GM19324 (cell line): ENCODE measurements around the gene TSPO.
"Not testable (repeated sequence)": the region's sequence is repeated elsewhere in the genome, so short reads cannot be mapped to it uniquely, and the experiment has no call there.

ENCODE experiments used
- ATAC-seq: cut with Tn5 transposase; IDR thresholded peaks from one replicate; pipeline ENCODE4 v1.9.1; 2021; ENCODE audit warnings: mild to moderate bottlenecking, moderate library complexity; ENCODE audit not compliant: unreplicated experiment, low FRiP score

The TSPO gene

GRCh38 chr22:43151251-43152002 lies at the start of gene TSPO:
TSPO (plus strand) TSS chr22:43151559; CDS start chr22:43159239, 7,680 bp downstream.
- ATAC-seq, result no peak

- not testable (repeated sequence) for ATAC-seq
Measured at GRCh38 chr22:43104056-43104625, 47.2 kb upstream of the TSPO start.

GRCh38 chr22:43104950-43105349 lies 46.4 kb upstream of the TSPO start:
- not testable (repeated sequence) for ATAC-seq

GRCh38 chr22:43106302-43106701 lies 45.1 kb upstream of the TSPO start:
- no peak for ATAC-seq

GRCh38 chr22:43109511-43109910 lies 41.8 kb upstream of the TSPO start:
- no peak for ATAC-seq

- ATAC-seq, result no peak
Measured at GRCh38 chr22:43109921-43110443, 41.4 kb upstream of the TSPO start.

GRCh38 chr22:43110444-43110926 lies 40.9 kb upstream of the TSPO start, which contains the start of gene BIK:
BIK (plus strand) TSS chr22:43110750; CDS start chr22:43124023, 13,273 bp downstream.
- ATAC-seq, result peak; percentile 51

- peak; percentile 57 for ATAC-seq
Measured at GRCh38 chr22:43110927-43111623, 40.3 kb upstream of the TSPO start.

GRCh38 chr22:43113526-43114251 lies 37.7 kb upstream of the TSPO start:
- no peak for ATAC-seq

- ATAC-seq, result no peak
Measured at GRCh38 chr22:43114958-43115357, 36.4 kb upstream of the TSPO start.

- no peak for ATAC-seq
Measured at GRCh38 chr22:43116932-43117331, 34.4 kb upstream of the TSPO start.

GRCh38 chr22:43118024-43118849 lies 33.1 kb upstream of the TSPO start:
- ATAC-seq, result peak; percentile 9

- peak; percentile 77 for ATAC-seq
Measured at GRCh38 chr22:43118953-43119458, 32.4 kb upstream of the TSPO start.

- no peak for ATAC-seq
Measured at GRCh38 chr22:43126501-43127165, 24.7 kb upstream of the TSPO start.

- no peak for ATAC-seq
Measured at GRCh38 chr22:43127166-43127908, 24.0 kb upstream of the TSPO start.

- ATAC-seq, result no peak
Measured at GRCh38 chr22:43128116-43128515, 23.2 kb upstream of the TSPO start.

GRCh38 chr22:43128928-43129424 lies 22.4 kb upstream of the TSPO start:
- no peak for ATAC-seq
